HepG2 (cell line): ENCODE data around the gene GALNTL6.

Experiments
- FOXM1 ChIP-seq: sonication (generic); formaldehyde crosslinking; IDR thresholded peaks from 2 replicates; pipeline ENCODE4 v1.5.0; 2020; ENCODE audit warnings: missing genetic modification reagents
- FOXO1 ChIP-seq: sonication (generic); formaldehyde crosslinking; IDR thresholded peaks from 2 replicates; pipeline ENCODE4 v1.4.0; 2020; ENCODE audit warnings: missing genetic modification reagents
- KLF16 ChIP-seq, 2 experiments: sonication (generic) in 1 of 2; formaldehyde crosslinking in 1 of 2; IDR thresholded peaks; 2 replicates each; pipeline versions ENCODE4 v1.6.1 to v1.8.0; 2016 to 2023; ENCODE audit warnings: missing genetic modification reagents in 2 of 2, missing compliant biosample characterization in 1 of 2
- MAX ChIP-seq: IDR thresholded peaks from 2 replicates; pipeline ENCODE4 v1.6.1; 2012; ENCODE audit warnings: inconsistent platforms
- MZF1 ChIP-seq: sonication (generic); formaldehyde crosslinking; IDR thresholded peaks from 2 replicates; pipeline ENCODE4 v1.8.1; 2023; ENCODE audit warnings: mild to moderate bottlenecking, missing genetic modification reagents, borderline replicate concordance
- TARDBP ChIP-seq: sonication (generic); formaldehyde crosslinking; IDR thresholded peaks from 2 replicates; pipeline ENCODE4 v1.8.0; 2022; ENCODE audit warnings: mild to moderate bottlenecking, missing genetic modification reagents
- TCF7L2 ChIP-seq: IDR thresholded peaks from 2 replicates; pipeline ENCODE4 v1.6.1; 2011; ENCODE audit warnings: mild to moderate bottlenecking, low read depth, low read length, moderate library complexity
- ZFP90 ChIP-seq: sonication (generic); formaldehyde crosslinking; IDR thresholded peaks from 2 replicates; pipeline ENCODE4 v1.8.0; 2022; ENCODE audit warnings: missing genetic modification reagents, mild to moderate bottlenecking, inconsistent platforms, borderline replicate concordance
- ZMAT3 ChIP-seq: sonication (generic); formaldehyde crosslinking; conservative IDR thresholded peaks from 2 replicates; pipeline ENCODE4 v1.7.0; 2021; ENCODE audit warnings: missing genetic modification reagents
- ZNF274 ChIP-seq: sonication (generic); formaldehyde crosslinking; IDR thresholded peaks from 2 replicates; pipeline ENCODE4 v1.5.1; 2020; ENCODE audit warnings: mild to moderate bottlenecking, missing genetic modification reagents
- ZNF891 ChIP-seq: sonication (generic); formaldehyde crosslinking; IDR thresholded peaks from 2 replicates; pipeline ENCODE4 v1.5.0; 2020; ENCODE audit warnings: mild to moderate bottlenecking, missing genetic modification reagents

- TF ChIP-seq MZF1 (CRISPR knock-in tag) (no peak), FOXM1 (CRISPR knock-in tag) (no peak), ZNF274 (no peak), TARDBP (CRISPR knock-in tag) (no peak), FOXO1 (no peak), TCF7L2 (no peak), MAX (no peak), ZMAT3 (CRISPR knock-in tag) (no peak), KLF16 (CRISPR knock-in tag; IDR thresholded peaks at IDR 0.05) (no peak), ZFP90 (CRISPR knock-in tag) (no peak), ZNF891 (CRISPR knock-in tag) (no peak)
Measured at GRCh38 chr4:172083272-172083671, 270.1 kb downstream of the GALNTL6 start.
